Endothelial cell of umbilical vein (primary cell): Measurements from ENCODE around the gene HIRA. TPM values are rescaled to one million over a fixed set of nuclear protein-coding genes. Genes with fewer than 3 reads are reported as not detected.

Experiments used
- BruUV-seq: library from RNA; stranded (reverse); fragments of 400-500 nt; replicated peaks from 2 replicates; lab custom pipeline; 2021; lab: Mats Ljungman, UMichigan
- CTCF ChIA-PET: fragments of 300-600, 350-600 bp; sonication (Branson Sonifier 250); formaldehyde crosslinking; loops from one replicate; lab custom pipeline; 2021; ENCODE audit warnings: antibody characterized with exemption, inconsistent platforms; lab: Charles Lee
- POLR2A ChIA-PET: fragments of 300-600, 350-600 bp; sonication (Branson Sonifier 250); formaldehyde crosslinking; loops from one replicate; lab custom pipeline; 2021; ENCODE audit warnings: antibody characterized with exemption, inconsistent platforms; lab: Charles Lee
- DNase-seq: peaks from one replicate; pipeline ENCODE4 v3.0.0-alpha.2; 2011; ENCODE audit warnings: low read depth, low spot score
- FAIRE-seq: peaks from 2 replicates; lab custom pipeline; 2011; peaks lifted over from hg19 to GRCh38; lab: Jason Lieb, UNC
- H2AFZ ChIP-seq: 2 replicates; pipeline ENCODE4 v1.6.0; 2012; ENCODE audit warnings: low read depth, low read length, control low read depth, inconsistent platforms
- H3K27ac ChIP-seq: 2 replicates; pipeline ENCODE4 v1.5.1; 2011; ENCODE audit warnings: low read depth, mild to moderate bottlenecking, control low read depth, low read length, moderate library complexity; ENCODE audit not compliant: insufficient read depth
- H3K27me3 ChIP-seq, 2 experiments: 2 replicates each; pipeline versions ENCODE4 v1.6.0 to v1.6.1; 2011; ENCODE audit warnings: low read length in 2 of 2, mixed read lengths in 1 of 2; ENCODE audit not compliant: control insufficient read depth in 2 of 2, insufficient read depth in 2 of 2
- H3K36me3 ChIP-seq, 2 experiments: 2 replicates in 1 of 2; 3 replicates in 1 of 2; pipeline ENCODE4 v1.5.1; 2011; ENCODE audit warnings: low read length in 2 of 2, mild to moderate bottlenecking in 1 of 2, moderate library complexity in 1 of 2; ENCODE audit not compliant: control insufficient read depth in 2 of 2, insufficient read depth in 2 of 2; ENCODE audit errors: extremely low read depth in 1 of 2
- H3K4me1 ChIP-seq: 3 replicates; pipeline ENCODE4 v1.5.1; 2011; ENCODE audit warnings: mild to moderate bottlenecking, low read length; ENCODE audit not compliant: control insufficient read depth, insufficient read depth; ENCODE audit errors: extremely low read depth
- H3K4me2 ChIP-seq: 2 replicates; pipeline ENCODE4 v1.6.1; 2011; ENCODE audit warnings: low read length, control low read depth, mixed read lengths; ENCODE audit not compliant: insufficient read depth
- H3K4me3 ChIP-seq, 3 experiments: fragments of 200-600 bp in 1 of 3; sonication (generic), shearing (Covaris generic) in 1 of 3; replicated peaks in 1 of 3; 2 replicates each; pipeline ENCODE4 v1.5.1; 2011 to 2016; ENCODE audit warnings: control low read depth in 3 of 3, low read length in 3 of 3, mild to moderate bottlenecking in 2 of 3, inconsistent platforms in 1 of 3, low read depth in 1 of 3, moderate library complexity in 1 of 3; ENCODE audit not compliant: insufficient read depth in 1 of 3
- H3K79me2 ChIP-seq: 2 replicates; pipeline ENCODE4 v1.6.0; 2012; ENCODE audit warnings: low read length, inconsistent platforms; ENCODE audit not compliant: control insufficient read depth, insufficient read depth
- H3K9ac ChIP-seq: replicated peaks from 2 replicates; pipeline ENCODE3; 2011; ENCODE audit warnings: low read length, control low read depth; ENCODE audit not compliant: insufficient read depth; ENCODE audit errors: extremely low read depth
- H3K9me1 ChIP-seq: replicated peaks from 3 replicates; pipeline ENCODE4 v1.6.0; 2011; ENCODE audit warnings: mild to moderate bottlenecking, low read length; ENCODE audit not compliant: control insufficient read depth, insufficient read depth; ENCODE audit errors: extremely low read depth
- H3K9me3 ChIP-seq: replicated peaks from 2 replicates; pipeline ENCODE4 v1.5.1; 2012; ENCODE audit warnings: low read length, inconsistent platforms; ENCODE audit not compliant: control insufficient read depth, insufficient read depth
- H4K20me1 ChIP-seq: replicated peaks from 2 replicates; pipeline ENCODE3; 2011; ENCODE audit warnings: mild to moderate bottlenecking, low read length; ENCODE audit not compliant: control insufficient read depth, insufficient read depth; ENCODE audit errors: extremely low read depth
- CTCF ChIP-seq, 2 donors: IDR thresholded peaks; 1 replicate in 1 of 2; 2 replicates in 1 of 2; pipeline ENCODE4 v1.5.1; 2011; ENCODE audit warnings: low read length in 2 of 2, mild to moderate bottlenecking in 2 of 2, moderate library complexity in 2 of 2, control low read depth in 1 of 2, inconsistent platforms in 1 of 2, low read depth in 1 of 2; ENCODE audit not compliant: insufficient read depth in 1 of 2; ENCODE audit errors: extremely low read depth in 1 of 2
- EZH2 ChIP-seq: IDR thresholded peaks from 2 replicates; pipeline ENCODE4 v1.6.1; 2012; ENCODE audit warnings: borderline replicate concordance, low read depth, mild to moderate bottlenecking, moderate library complexity, low read length, inconsistent platforms; ENCODE audit not compliant: severe bottlenecking
- FOS ChIP-seq: IDR thresholded peaks from 2 replicates; pipeline ENCODE4 v1.6.1; 2011; ENCODE audit warnings: mild to moderate bottlenecking, low read length, moderate library complexity, borderline replicate concordance; ENCODE audit not compliant: insufficient read depth
- GATA2 ChIP-seq: IDR thresholded peaks from 2 replicates; pipeline ENCODE4 v1.7.0; 2011; ENCODE audit warnings: low read depth, mild to moderate bottlenecking, moderate library complexity, mixed read lengths, low read length; ENCODE audit not compliant: insufficient read length, insufficient read depth
- JUN ChIP-seq: IDR thresholded peaks from 2 replicates; pipeline ENCODE4 v1.6.1; 2011; ENCODE audit warnings: borderline replicate concordance, low read depth; ENCODE audit not compliant: insufficient read length, insufficient read depth
- MAX ChIP-seq: IDR thresholded peaks from 2 replicates; pipeline ENCODE4 v1.6.1; 2011; ENCODE audit not compliant: insufficient read depth, insufficient read length
- MYC ChIP-seq: IDR thresholded peaks from one replicate; pipeline ENCODE4 v1.6.1; 2011; ENCODE audit warnings: mild to moderate bottlenecking, low read depth, low read length
- POLR2A ChIP-seq: IDR thresholded peaks from 2 replicates; pipeline ENCODE4 v1.6.1; 2012; ENCODE audit warnings: low read depth, mild to moderate bottlenecking, control low read depth, low read length
- POLR2AphosphoS5 ChIP-seq: IDR thresholded peaks from 2 replicates; pipeline ENCODE4 v1.6.1; 2012; ENCODE audit warnings: low read depth, mild to moderate bottlenecking, control low read depth, low read length, moderate library complexity; ENCODE audit not compliant: insufficient read depth
- dilution Hi-C: fragments of 300-500 bp; cut with MboI; formaldehyde crosslinking; loops from one replicate; pipeline ENCODE4 v1.15.0; 2019; ENCODE audit warnings: low sequenced_read_pairs; ENCODE audit not compliant: extremely low pct_ligation_motif_present
- intact Hi-C: fragments of 100-400 bp; cut with micrococcal nuclease; formaldehyde crosslinking; loops from one replicate; pipeline ENCODE4 v1.10.0; 2022
- polyA plus RNA-seq, 4 experiments: library from polyadenylated mRNA; depleted of rRNA in 3 of 4; stranded (reverse) in 3 of 4; unstranded in 1 of 4; fragments of >200 nt; gene quantifications; 2 replicates each; pipeline versions ENCODE4 v1.2.1 to v1.2.3, GENCODE V29; 2011 to 2012; ENCODE audit warnings: missing spikeins in 1 of 4
- total RNA-seq: library from RNA; stranded (reverse); gene quantifications from 2 replicates; pipeline ENCODE4 v1.2.3, GENCODE V29; 2021

Gene HIRA
- total and polyA plus RNA-seq, 2 donors (not counting 3 experiments of a cell fraction or from before 2014, with no cell fraction given): 17.3 to 27.7 TPM

- Histone ChIP-seq H3K9ac (no peak overlapping the region), H3K27me3 (no peaks in the 10 kb centered on the region), H3K4me1 (no peaks in the 10 kb centered on the region), H4K20me1 (no peaks in the 10 kb centered on the region), H3K27ac (no peak overlapping the region), H3K4me3 (no peak overlapping the region), H3K9me1 (no peaks in the 10 kb centered on the region), H3K79me2 (no peaks in the 10 kb centered on the region), H3K4me2 (no peak overlapping the region), H3K9me3 (no peaks in the 10 kb centered on the region), H3K36me3 (peaks cover 13 to 24% of the 10 kb centered on the region in 2 experiments), H2AFZ (no peak overlapping the region)
- DNase-seq: no peak
- intact Hi-C loops (no loop called here), dilution Hi-C loops (no loop called here)
- ChIA-PET CTCF (interaction anchor here (1.0 kb wide), 1 partner anchor 218 kb away, joined by 3 read pairs; no protein-coding TSS in a partner anchor), POLR2A (no interaction called here)
- no peak for FAIRE-seq
- BruUV-seq: no TSS peak
- TF ChIP-seq GATA2 (no peak), EZH2 (no peak), MAX (no peak), CTCF (IDR thresholded peaks at IDR 0.05; ENCODE audit: extremely low read depth in 1 of 2, insufficient read depth in 1 of 2, low read depth in 1 of 2, low read length in 2 of 2) (no peak), POLR2AphosphoS5 (no peak), JUN (no peak), MYC (no peak), FOS (no peak), POLR2A (no peak)
Observed at GRCh38 chr22:19397734-19398104, 33.8 kb downstream of the HIRA start.
